NB4 (cell line): Measurements from ENCODE around the gene HEXIM2.
A peak's percentile ranks its signal among the peaks of the same experiment; 100 is the strongest.
"Not testable (repeated sequence)": the region's sequence is repeated elsewhere in the genome, so short reads cannot be mapped to it uniquely, and the experiment has no call there.

Experiments used
- DNase-seq: peaks from one replicate; pipeline ENCODE4 v3.0.0; 2010; ENCODE audit warnings: low read depth
- H3K4me3 ChIP-seq: one replicate; pipeline ENCODE4 v1.5.1; 2011; ENCODE audit warnings: mild to moderate bottlenecking, low read depth, low read length, moderate library complexity
- MYC ChIP-seq: IDR thresholded peaks from 2 replicates; pipeline ENCODE4 v1.6.1; 2011; ENCODE audit warnings: low read depth, low read length
- POLR2A ChIP-seq: IDR thresholded peaks from 2 replicates; pipeline ENCODE4 v1.6.1; 2011; ENCODE audit warnings: mild to moderate bottlenecking; ENCODE audit not compliant: insufficient read length; ENCODE audit errors: extremely low read depth
- TF ChIP-seq, protein P1 (sequence below): IDR thresholded peaks from 2 replicates; pipeline ENCODE4 v1.6.1; 2011; ENCODE audit warnings: low read depth, low read length
- TF ChIP-seq, protein P2 (sequence below): IDR thresholded peaks from one replicate; pipeline ENCODE4 v1.5.1; 2012; ENCODE audit warnings: low read depth, low read length

The HEXIM2 gene

DNA sequence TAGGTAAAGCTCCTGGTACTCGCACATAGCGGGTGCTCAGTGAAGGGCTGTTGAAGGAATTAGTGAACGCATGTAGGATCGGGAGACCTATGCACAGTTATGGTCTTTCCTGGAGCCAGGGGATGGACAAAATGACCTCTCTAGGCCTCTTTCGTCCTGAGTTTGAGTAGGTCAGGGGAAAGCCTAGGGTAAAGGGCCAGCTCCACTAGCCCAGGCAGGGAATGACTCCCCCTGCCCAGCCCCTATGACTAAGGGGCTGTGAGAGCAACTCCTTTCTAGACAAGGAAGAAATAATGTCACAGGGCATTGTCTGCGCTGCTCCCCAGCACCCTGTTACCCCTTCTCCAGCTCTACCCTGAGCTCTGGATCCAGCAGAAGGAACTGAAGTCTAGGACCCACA lies 35.4 kb downstream of the HEXIM2 start:
- no peak overlapping the region for H3K4me3 ChIP-seq
- TF ChIP-seq, protein P1, sequence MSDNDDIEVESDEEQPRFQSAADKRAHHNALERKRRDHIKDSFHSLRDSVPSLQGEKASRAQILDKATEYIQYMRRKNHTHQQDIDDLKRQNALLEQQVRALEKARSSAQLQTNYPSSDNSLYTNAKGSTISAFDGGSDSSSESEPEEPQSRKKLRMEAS = no peak
- TF ChIP-seq, protein P2, sequence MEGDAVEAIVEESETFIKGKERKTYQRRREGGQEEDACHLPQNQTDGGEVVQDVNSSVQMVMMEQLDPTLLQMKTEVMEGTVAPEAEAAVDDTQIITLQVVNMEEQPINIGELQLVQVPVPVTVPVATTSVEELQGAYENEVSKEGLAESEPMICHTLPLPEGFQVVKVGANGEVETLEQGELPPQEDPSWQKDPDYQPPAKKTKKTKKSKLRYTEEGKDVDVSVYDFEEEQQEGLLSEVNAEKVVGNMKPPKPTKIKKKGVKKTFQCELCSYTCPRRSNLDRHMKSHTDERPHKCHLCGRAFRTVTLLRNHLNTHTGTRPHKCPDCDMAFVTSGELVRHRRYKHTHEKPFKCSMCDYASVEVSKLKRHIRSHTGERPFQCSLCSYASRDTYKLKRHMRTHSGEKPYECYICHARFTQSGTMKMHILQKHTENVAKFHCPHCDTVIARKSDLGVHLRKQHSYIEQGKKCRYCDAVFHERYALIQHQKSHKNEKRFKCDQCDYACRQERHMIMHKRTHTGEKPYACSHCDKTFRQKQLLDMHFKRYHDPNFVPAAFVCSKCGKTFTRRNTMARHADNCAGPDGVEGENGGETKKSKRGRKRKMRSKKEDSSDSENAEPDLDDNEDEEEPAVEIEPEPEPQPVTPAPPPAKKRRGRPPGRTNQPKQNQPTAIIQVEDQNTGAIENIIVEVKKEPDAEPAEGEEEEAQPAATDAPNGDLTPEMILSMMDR = no peak
- DNase-seq = no peak

DNA sequence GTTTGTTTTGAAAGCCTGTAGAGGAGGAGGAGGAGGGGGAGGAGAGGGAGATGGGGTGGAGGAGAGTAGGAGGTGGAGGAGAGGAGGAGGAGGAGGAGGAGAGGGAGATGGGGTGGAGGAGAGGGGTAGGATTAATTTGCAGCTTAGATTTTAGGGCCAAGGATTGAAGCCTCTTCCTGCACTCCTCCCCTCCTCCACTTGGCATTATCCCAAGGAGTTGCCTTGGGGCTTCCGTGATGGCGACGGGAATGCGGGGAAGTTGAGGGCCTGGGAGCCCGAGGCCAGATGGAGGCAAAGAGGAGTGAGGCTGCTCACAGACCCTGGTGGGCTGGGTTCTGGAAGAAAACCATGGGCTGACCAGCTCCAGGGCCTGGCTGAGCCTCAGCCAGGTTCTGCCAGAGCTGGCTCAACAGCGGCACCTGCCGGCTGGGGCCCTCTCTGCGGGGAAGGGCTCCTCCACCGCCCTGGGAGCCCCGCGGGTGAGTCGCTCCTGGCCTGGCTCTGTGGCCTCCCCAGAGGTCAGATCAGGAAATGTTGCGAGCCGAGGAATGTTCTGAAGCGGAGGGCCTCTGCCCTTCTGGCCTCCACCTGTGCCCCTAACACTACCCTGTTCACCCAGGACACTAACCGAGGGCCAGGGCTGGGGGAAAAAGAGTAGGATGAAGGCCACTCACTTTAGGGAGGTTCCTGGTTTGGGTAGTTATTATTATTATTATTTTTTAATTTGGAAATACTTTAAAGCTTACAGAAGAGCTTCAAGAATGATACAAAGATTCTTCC lies 36.1 kb downstream of the HEXIM2 start:
- TF ChIP-seq, protein P2 = peak; percentile 94
- TF ChIP-seq, protein P1 = no peak
- no peak overlapping the region for H3K4me3 ChIP-seq
- DNase-seq = peak; percentile 88

DNA sequence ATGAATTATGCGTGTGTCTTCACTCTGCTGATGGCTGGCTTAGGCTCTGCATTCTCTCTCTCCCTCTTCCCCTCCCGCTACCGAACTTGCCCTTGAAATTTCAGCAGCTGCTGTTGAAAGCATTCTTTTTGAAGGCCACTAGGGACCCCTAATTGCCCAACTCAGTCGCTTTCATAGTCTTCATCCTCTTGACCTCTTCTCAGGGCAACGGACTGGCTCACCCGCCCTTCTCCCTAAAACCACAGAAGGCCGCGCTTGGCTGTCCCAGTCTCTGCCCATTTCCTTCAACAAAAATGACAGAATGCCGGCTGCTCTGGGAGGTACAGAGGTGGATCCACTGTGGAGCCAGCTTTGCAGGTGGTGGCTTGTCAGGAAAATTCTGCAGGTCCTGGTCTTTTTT lies 39.0 kb downstream of the HEXIM2 start:
- DNase-seq = peak; percentile 95
- TF ChIP-seq POLR2A (no peak), MYC (0 out of 2 replicates have a peak, but pooled peaks have one; percentile 19)
- TF ChIP-seq, protein P1 = no peak
- TF ChIP-seq, protein P2 = peak; percentile 20
- peak overlapping the region; percentile 1 for H3K4me3 ChIP-seq

DNA sequence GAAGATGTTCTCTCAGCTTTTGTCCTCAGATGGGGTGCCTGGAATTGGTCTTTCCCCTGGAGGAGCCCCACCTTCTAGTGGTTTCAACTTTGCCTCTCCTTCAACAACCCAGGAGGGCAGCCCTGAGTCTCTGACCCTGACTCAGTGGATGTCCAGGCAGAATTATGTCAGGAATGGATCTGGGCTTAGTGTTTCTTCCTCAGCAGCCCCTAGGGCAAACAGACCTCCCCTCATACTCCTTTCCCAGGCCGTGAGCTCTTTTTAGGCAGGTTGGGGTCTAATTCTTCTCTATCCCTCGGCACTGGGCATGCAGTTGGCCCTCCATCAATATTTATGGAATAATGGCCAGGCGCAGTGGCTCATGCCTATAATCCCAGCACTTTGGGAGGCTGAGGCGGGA lies 39.8 kb downstream of the HEXIM2 start:
- no peak for DNase-seq
- TF ChIP-seq, protein P2 = no peak
- no peak for TF ChIP-seq POLR2A
- TF ChIP-seq, protein P1 = no peak
- no peak for TF ChIP-seq MYC
- H3K4me3 ChIP-seq = no peak overlapping the region

DNA sequence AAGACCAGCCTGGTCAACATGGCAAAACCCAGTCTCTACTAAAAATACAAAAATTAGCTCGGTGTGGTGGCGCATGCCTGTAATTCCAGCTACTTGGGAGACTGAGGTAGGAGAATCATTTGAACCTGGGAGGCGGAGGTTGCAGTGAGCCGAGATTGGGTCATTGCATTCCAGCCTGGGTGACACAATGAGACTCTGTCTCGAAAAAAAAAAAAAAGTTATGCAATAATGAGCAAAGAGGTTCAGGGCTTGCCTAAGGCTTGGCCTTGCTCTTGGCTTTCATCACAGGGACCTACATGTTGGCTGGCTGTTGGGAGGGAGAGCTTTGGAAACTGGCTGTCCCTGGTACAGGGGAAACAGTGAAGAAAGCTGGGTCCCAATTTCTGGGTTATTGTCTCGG lies 40.2 kb downstream of the HEXIM2 start:
- H3K4me3 ChIP-seq = not testable (repeated sequence)
- DNase-seq = peak; percentile 87

- H3K4me3 ChIP-seq = no peak overlapping the region
- DNase-seq = peak; percentile 81
- TF ChIP-seq MYC = no peak
- TF ChIP-seq, protein P1 = peak; percentile 41; the same call in 1 of the 2 replicates
- TF ChIP-seq, protein P2 = peak; percentile 84
- TF ChIP-seq POLR2A = no peak
These were observed 57.4 kb downstream of the HEXIM2 start for GRCh38 chr17:45218895-45219661.
